Bone marrow (tissue), 2 donors: Measurements from ENCODE around the gene PEDS1.
"Not testable (repeated sequence)": the region's sequence is repeated elsewhere in the genome, so short reads cannot be mapped to it uniquely, and the experiment has no call there.

Experiments used
- DNase-seq, 2 donors: peaks; one replicate each; lab custom pipeline; 2025; lab: John Stamatoyannopoulos, UW

PEDS1 gene

DNA sequence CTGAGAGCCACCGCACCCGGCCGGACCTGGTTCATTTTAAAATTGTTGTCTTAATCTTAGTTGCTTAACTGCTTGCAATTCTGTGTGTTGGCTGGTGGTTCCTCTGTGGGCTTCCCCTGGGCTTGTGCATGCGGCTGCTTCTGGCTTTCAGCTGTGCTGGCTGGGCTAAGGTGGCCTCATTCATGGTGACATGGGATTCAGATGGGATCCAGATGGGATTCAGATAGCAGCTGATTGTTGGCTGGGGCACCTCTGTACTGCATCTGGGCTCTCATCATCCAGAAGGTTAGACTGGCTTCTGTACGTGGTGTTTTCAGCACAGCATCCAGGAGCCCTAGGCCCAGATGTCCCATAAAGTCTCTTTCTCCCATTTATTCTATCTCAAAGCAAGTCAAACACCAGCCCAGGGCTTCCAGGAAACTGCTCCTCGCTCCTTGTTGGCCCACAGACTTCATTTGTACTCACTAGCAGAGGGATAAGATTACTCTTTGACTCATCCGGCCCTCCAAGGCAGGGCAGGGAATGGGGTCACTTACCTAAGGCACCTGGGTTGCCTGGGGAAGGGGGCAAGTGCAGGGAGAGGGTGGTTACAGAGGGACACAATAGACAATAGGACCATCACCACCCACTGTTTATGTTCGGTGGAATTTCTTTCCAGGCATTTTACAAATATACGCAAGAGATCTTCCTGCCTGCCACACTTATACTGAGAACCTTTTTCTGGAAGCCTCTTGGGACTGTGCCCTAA is 10.2 kb upstream of the PEDS1 start:
- DNase-seq = no peak

DNA sequence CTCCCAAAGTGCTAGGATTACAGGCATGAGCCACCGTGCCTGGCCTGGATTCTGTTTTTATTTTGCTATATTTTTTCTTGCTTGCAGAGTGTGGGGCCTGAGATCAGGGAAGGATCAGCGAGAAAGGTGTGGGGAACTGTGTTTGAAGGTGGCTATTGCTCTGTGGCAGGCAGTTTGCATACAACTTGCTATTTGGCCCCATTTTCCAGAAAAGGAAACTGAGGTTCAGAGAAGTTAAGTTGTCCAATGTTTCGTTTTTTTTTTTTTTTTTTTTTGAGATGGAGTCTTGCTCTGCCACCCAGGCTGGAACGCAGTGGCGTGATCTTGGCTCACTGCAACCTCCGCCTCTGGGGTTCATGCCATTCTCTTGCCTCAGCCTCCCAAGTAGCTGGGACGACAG is 8.0 kb upstream of the PEDS1 start:
- not testable (repeated sequence) for DNase-seq

DNA sequence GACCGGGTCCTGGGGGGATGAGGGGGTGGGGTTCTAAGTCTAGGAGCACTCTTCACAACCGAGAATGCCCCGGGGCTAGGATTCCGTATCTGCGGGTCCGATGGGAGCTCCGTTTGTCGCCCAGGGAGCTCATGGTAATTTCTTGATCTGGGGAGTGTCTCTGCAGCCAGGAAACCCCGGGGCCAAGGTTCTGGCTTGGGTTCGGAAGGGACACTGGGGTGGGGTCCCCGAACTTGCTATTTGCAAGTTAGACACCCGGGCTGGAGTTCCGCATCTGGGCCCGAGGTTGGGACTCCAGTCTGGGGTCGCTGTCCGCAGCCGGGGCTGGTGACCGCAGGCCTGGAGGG is 397 bp downstream of the PEDS1 start:
- no peak for DNase-seq

DNA sequence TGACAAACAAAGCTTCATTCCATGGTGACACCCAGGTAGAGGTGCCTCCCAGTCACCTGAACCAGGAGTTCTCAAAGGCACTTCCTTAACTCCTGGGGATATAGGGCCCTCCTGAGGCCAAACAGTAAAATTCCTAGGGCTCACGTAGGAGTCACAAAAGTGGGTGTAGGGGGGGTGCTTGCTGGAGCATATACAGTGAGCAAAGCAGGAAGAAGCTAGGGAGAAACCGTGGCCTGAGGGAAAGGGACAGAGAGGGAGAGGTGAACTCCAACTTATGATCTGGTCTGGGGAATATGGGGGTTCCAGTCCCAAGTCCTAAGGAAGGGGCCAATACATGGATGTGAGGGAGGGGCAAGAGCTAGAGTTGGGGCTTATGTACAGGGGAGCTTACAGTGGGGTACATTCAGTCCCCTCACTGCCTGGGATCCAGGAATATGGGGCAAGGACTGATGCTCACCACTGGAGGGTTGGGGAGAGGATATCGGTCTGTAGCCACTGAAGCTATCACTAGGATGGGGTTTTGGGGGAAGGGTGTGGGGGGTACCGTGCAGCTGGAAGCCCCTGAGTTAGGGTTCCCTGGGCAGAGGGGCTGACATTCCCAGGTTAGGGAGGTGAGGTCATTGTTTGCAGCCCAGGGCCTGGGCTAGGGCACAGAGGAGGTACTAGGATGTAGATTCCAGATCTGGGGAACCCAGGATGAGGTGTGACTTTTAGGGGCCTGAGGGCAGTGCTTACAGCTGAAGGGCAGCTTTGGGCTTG is 950 bp downstream of the PEDS1 start:
- no peak for DNase-seq

GRCh38 chr20:50151034-50151743 is 2.3 kb downstream of the PEDS1 start:
- DNase-seq = no peak

DNA sequence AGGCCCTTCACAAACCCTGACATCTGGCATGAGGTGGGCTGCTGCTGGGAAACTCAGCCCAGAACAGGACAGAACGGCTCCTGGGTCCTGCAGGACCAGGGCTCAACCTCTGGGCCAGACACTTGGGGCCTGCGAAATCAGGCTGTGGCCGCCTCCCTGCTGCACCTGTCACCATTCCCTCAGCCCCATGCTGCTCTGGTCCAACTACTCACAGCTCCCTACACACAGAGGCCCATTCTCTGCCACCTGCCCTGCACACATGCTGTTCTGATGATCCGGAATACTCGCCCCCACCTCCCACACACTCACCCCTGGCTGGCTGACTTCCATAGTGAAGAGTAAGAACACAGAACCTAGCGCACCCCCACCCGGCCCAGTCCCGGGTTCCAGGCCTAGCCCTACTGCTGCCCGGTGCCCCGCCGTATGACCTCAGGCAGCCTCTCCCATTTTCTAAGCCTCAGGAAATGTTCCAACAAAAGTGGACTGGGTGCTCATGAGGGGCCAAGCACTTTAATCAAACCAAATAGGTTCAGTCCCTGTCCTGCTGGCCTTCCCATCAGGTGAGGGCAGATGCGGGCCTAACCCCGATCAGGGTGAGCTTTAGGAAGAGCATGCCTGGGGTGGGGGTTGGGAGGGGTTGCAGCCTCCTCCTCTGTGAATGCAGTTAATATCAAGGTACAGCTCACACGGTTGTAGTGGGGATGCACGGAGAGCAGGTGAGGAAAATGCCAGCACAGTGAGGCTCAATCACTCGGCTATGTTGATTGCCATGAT is 3.9 kb downstream of the PEDS1 start:
- no peak for DNase-seq

DNA sequence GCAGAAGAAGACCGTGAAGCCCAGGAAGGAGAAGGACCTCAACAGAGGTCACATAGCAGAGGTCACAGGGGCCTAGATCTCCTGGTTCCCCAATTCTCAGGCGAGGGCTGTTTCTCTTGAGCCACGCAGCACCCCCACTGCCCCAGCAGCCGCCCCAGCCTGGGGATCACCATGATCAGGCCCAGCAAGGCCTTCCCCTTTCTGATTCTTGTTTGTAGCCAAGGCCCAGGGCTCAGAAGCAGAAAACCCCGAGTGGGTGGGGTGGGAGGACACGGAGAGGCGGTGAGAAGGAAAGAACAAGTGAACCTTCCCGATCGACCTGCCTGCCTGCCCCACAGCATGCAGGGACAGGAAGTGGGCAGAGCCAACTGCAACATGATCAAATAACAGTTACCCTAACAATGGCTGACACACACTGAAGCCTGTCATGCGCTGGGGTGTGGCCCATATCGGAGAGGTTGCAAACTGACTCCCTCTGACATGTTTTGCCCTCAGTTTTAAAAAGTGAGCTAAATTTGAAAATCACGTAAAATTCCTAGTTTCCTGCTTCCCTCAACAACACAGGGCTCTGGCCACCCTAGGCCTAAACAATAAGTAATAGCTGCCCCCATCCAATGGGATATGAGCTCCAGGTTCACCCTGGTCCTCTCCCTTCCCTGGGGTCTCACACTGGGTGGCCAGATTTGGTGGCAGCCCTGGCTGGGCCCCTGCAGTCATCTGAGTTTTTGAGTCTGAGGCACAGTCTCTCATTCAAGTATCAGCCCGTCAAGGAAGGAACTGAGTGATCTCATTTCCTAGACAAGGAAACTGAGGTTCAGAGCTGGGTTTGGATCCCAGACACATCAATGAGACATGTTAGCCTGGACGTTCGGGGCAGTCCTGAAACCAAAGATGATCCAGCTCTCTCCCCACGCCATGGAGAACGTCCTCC is 6.5 kb downstream of the PEDS1 start:
- DNase-seq = peak; percentile 38 to 46

DNA sequence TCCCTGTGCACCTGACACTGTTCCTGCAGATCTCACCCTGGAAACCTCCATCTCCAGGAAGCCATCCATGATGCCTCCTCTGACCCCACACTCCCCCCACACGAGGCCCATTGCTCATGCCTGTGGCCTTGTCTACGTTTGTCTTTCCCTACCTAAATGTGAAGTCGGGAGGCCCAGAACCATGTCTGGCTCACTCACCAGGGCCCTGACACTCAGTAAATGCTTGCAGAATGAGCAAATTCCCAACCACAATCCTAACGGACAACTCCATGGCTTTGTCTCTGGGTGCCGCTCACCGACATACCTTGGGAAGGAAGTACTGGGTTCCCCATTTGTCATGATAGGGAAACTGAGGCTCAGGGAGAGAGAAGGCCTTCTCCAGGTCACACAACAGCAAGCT is 7.3 kb downstream of the PEDS1 start:
- no peak for DNase-seq

GRCh38 chr20:50145566-50145965 is 8.0 kb downstream of the PEDS1 start:
- no peak for DNase-seq

DNA sequence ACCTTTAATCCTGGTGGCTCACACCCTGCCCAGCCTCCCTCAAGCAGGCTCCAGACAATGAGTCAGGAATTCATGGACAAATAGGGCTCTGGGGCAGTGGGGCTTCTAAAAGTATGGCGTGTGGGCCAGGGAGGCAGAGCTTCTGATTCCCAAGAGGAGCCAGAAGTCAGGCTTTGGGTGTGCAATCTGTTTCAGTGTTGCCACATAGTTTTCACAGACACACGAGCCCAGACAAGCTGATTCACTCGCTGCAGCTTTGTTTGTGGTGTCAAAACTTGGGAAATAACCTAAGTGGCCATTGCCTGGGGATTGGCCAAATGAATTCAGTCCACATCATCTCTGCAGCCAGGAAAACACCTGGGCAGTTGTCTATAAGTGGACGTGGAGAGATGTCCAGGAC is 9.2 kb downstream of the PEDS1 start:
- peak in 1 of 2 donors; percentile 23 for DNase-seq

GRCh38 chr20:50142812-50143211 is 10.7 kb downstream of the PEDS1 start:
- no peak for DNase-seq

DNA sequence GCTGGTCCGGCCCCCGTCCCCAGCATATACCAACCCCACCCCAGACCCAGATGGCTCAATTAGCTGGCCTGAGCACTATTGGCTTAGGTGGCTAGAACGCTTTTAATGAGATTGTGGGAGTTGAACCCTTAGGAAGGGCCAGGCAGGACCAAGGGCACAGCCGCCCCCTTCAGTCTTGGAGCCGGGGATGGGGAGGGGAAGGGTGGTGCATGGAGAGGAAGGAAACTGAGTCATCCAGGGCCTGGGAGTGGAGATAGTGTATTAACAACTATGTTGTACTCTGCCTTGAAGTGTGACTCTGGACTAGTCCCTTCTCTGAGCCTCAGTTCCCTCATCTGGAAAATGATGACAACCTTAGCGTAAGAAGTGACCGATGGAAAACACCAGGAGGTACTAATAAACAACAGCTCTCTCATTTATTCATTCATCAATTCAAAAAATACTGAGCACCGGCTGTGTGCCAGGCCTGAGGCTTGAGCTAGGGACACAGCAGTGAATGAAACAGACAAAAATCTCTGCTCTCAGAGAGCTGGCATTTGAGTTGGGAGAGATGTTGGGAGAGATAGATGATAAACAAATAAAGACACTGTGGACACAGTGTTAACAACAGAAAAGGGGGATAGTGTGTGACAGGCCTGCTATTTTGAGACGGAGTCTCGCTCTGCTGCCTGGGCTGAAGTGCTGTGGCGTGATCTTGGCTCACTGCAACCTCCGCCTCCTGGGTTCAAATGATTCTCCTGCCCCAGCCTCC is 11.5 kb downstream of the PEDS1 start:
- DNase-seq = no peak

DNA sequence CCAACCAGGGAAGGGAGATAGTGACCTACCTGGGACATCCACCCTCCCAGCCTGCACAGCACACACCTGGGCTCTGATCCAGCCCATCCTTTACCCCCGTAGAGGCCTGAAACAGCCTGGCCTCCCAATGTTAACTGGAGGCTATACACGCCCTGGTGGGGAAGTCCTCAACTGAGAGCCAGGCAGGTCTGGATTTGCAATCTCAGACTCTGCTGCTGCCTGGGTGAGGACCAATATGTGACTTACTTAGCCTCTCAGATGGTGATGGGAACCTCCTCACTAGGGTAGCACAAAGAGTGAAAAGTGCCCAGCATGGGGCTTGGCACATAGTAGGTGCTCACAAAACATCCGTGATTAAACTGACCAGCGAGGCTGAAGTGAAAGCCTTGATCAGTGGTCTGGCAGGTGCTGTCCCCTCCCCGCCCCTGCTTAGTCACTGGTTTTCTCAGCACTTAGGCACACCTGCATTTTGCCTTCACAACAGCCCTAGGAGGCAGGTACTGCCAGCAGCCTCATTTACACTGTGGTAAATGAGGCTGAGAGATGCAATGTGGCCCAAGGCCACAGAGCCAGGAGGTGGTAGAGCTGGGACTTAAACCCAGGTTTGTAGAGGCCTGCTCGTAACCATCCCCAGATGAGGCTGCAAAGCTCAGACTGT is 12.4 kb downstream of the PEDS1 start:
- no peak for DNase-seq

DNA sequence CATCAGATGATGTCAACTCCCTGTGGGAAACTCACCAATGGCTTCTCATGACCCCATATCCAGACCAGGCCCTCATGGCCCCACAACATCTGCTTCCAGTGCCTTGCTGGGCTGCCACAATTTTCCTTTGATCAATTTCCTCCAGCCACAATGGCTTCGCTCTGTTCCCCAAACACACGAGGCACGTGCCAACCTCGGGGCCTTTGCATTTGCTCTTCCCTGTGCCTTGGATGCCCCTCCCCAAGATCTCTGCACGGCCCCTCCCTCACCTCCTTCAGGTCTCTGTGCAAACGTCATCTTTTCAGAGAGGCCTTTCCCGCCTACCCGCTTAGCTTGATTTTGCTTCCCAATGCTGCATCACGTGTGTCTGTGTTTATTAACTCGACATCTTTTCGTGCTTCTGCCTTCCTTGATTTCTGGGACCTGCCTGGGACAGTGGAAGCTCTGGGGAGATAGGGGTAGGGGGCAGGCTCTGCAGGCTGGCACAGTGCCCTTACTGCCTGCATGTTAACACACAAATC is 13.1 kb downstream of the PEDS1 start:
- DNase-seq = no peak

- DNase-seq = no peak
Measured at GRCh38 chr20:50138479-50139393, 14.8 kb downstream of the PEDS1 start.

DNA sequence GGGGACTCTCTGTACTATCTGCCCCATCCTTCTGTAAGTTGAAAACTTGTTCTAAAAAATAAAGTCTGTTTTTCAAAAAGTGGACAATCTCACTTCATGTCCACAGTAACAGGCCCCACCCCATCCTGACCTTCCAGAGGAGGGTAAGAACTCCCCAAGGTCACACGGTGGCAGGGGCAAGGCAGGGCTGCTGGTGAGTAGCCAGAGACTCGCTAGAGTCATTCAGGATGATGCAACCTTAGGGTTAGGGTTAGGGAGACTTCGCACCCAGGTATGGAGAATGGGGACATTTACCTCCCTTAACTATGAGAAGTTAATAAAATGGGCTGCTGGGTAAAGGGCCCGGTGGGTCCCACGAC is 15.4 kb downstream of the PEDS1 start:
- DNase-seq = no peak

DNA sequence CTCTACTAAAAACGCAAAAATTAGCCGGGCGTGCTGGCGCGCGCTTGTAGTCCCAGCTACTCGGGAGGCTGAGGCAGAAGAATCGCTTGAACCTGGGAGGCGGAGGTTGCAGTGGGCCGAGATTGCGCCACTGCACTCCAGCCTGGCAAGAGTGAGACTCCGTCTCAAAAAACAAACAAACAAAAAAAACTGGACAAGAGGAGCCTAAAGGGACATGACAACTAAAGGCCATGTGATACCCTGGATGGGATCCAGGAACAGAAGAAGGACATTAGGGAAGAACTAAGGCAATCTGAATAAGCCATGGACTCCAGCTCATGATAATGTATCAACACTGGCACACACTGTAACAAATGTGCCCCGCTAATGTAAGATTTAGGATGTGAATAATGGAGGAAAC is 15.8 kb downstream of the PEDS1 start:
- DNase-seq = not testable (repeated sequence)

- peak in 1 of 2 donors; percentile 20 for DNase-seq
Measured at GRCh38 chr20:50136822-50137599, 16.5 kb downstream of the PEDS1 start.
